Breast epithelium (tissue), 4 donors: ENCODE results near the gene LAT. TPM values are rescaled to one million over a fixed set of nuclear protein-coding genes. Genes with fewer than 3 reads are reported as not detected.

Source experiments
- DNase-seq, 2 donors: peaks; one replicate each; pipeline ENCODE4 v3.0.0-alpha.2; 2019; ENCODE audit warnings: low spot score in 2 of 2
- H3K27ac ChIP-seq, 2 donors: fragments of 200-600 bp; sonication (generic) in 1 of 2; one replicate each; pipeline ENCODE4 v1.5.1; 2016 to 2019; ENCODE audit warnings: mild to moderate bottlenecking in 1 of 2
- H3K27me3 ChIP-seq, 2 donors: fragments of 200-600 bp; sonication (generic) in 1 of 2; one replicate each; pipeline versions ENCODE4 v1.5.1 to v1.6.0; 2017 to 2019; ENCODE audit warnings: control low read depth in 1 of 2, mild to moderate bottlenecking in 1 of 2
- H3K36me3 ChIP-seq: fragments of 200-600 bp; one replicate; pipeline ENCODE4 v1.5.1; 2019
- H3K4me1 ChIP-seq, 2 donors: fragments of 200-600 bp; sonication (generic); one replicate each; pipeline ENCODE4 v1.5.1; 2016 to 2019; ENCODE audit warnings: control low read depth in 1 of 2
- H3K4me3 ChIP-seq, 3 donors: fragments of 200-600 bp; sonication (generic); 1 replicate in 2 of 3; 2 replicates in 1 of 3; pipeline ENCODE4 v1.5.1; 2016 to 2019; ENCODE audit warnings: mild to moderate bottlenecking in 3 of 3, moderate library complexity in 2 of 3
- H3K9me3 ChIP-seq, 2 donors: fragments of 200-600 bp; sonication (generic) in 1 of 2; one replicate each; pipeline ENCODE4 v1.5.1; 2016 to 2019; ENCODE audit warnings: control low read depth in 1 of 2
- CTCF ChIP-seq, 3 donors: fragments of 450-650 bp; IDR thresholded peaks; one replicate each; pipeline ENCODE4 v1.5.1; 2016 to 2017; ENCODE audit warnings: antibody characterized with exemption in 3 of 3, mild to moderate bottlenecking in 3 of 3, moderate library complexity in 3 of 3
- POLR2A ChIP-seq: fragments of 450-650 bp; IDR thresholded peaks from one replicate; pipeline ENCODE4 v1.6.1; 2016; ENCODE audit warnings: antibody characterized with exemption, mild to moderate bottlenecking, moderate library complexity
- POLR2AphosphoS5 ChIP-seq, 3 donors: sonication (generic); formaldehyde crosslinking; IDR thresholded peaks; one replicate each; pipeline ENCODE4 v1.6.1; 2017; ENCODE audit warnings: antibody characterized with exemption in 3 of 3
- intact Hi-C: fragments of 100-400 bp; cut with DNase I; formaldehyde crosslinking; loops from one replicate; pipeline ENCODE4 v1.15.1; 2023; ENCODE audit warnings: low total_unique reads
- total RNA-seq, 3 donors: library from RNA; depleted of rRNA; stranded (reverse); fragments of >200 nt; gene quantifications; one replicate each; pipeline ENCODE4 v1.1.0, GENCODE V29; 2016

Gene LAT
- total RNA-seq, 3 donors from 2014 or later = 4.0 to 8.2 (median 4.3) TPM

DNA sequence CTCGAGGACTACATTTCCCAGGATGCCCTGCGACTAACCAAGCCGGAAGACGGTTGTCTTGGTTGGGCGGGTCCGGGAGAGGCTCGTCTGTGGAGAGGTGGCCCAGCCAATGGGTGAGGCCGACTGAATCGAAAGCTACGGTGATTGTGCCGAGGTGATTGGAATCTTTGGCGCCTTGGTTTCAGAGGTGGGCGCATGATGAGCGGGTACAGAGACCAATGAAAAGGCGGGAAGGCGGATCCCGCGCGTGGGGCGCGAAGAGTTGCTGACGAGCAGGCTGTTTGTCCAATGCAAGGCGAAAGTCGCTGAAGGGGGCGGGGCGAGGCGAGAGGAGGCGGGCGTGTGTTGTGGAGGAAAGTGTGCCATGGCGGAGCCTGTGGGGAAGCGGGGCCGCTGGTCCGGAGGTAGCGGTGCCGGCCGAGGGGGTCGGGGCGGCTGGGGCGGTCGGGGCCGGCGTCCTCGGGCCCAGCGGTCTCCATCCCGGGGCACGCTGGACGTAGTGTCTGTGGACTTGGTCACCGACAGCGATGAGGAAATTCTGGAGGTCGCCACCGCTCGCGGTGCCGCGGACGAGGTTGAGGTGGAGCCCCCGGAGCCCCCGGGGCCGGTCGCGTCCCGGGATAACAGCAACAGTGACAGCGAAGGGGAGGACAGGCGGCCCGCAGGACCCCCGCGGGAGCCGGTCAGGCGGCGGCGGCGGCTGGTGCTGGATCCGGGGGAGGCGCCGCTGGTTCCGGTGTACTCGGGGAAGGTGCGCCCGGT is 34.0 kb upstream of the LAT start, which contains the start of gene NFATC2IP:
TSS of gene NFATC2IP (plus strand) at position 290 of the 762 bp plus-strand sequence. CDS start at position 365, 75 bp downstream.
- Histone ChIP-seq H3K27me3 (no peaks in the 10 kb centered on the region), H3K4me3 (peak within 1 kb of the TSS; percentile 89 to 96 (median 90)), H3K4me1 (peaks cover 0 to 9% of the 10 kb centered on the region in 2 donors), H3K27ac (peak within 1 kb of the TSS; percentile 78 to 91), H3K9me3 (no peaks in the 10 kb centered on the region), H3K36me3 (no peaks in the 10 kb centered on the region)
- DNase-seq = peak; percentile 100
- intact Hi-C loops = no loop called here
- TF ChIP-seq CTCF (IDR thresholded peaks at IDR 0.05) = no peak
- peak; percentile 50 to 85 (median 74) for TF ChIP-seq POLR2AphosphoS5 (IDR thresholded peaks at IDR 0.05)
- peak; percentile 19 for TF ChIP-seq POLR2A

- no peaks in the 10 kb centered on the region for H3K9me3 ChIP-seq
- peak overlapping the region; percentile 74 to 90 for H3K27ac ChIP-seq
- no peaks in the 10 kb centered on the region for H3K27me3 ChIP-seq
- no peak for DNase-seq
- no peaks in the 10 kb centered on the region for H3K36me3 ChIP-seq
- H3K4me1 ChIP-seq = peaks cover 0 to 9% of the 10 kb centered on the region in 2 donors
- H3K4me3 ChIP-seq = peak overlapping the region; percentile 89 to 96 (median 90)
- TF ChIP-seq POLR2AphosphoS5 (IDR thresholded peaks at IDR 0.05) = no peak
- no peak for TF ChIP-seq POLR2A
- no peak for TF ChIP-seq CTCF (IDR thresholded peaks at IDR 0.05)
- intact Hi-C loops = no loop called here
These were observed 33.4 kb upstream of the LAT start for GRCh38 chr16:28951410-28951943.

GRCh38 chr16:28958216-28958615 is 26.6 kb upstream of the LAT start:
- Histone ChIP-seq H3K27me3 (no peaks in the 10 kb centered on the region), H3K36me3 (no peaks in the 10 kb centered on the region), H3K4me1 (no peaks in the 10 kb centered on the region), H3K9me3 (no peaks in the 10 kb centered on the region), H3K4me3 (no peak overlapping the region), H3K27ac (no peak overlapping the region)
- DNase-seq = no peak
- intact Hi-C loops = no loop called here
- TF ChIP-seq POLR2AphosphoS5 (IDR thresholded peaks at IDR 0.05) (no peak), CTCF (IDR thresholded peaks at IDR 0.05) (no peak), POLR2A (no peak)

DNA sequence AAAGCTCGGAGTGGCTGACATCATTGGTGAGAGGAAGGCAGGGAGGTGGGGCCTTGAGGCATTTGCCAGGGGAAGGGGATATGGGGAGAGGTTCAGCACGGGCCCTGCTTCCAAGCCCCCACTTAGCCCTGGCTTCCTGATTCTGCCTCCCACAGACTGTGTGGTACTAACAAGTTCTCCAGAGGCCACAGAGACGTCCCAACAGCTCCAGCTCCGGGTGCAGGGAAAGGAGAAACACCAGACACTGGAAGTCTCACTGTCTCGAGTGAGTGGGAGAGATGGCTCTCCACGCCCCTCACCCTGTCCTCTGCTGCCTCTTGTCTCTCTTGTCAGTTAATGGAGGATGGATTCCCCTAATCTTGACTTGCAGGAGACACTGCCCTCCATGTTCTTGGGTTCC is 26.0 kb upstream of the LAT start:
- intact Hi-C loops = no loop called here
- no peaks in the 10 kb centered on the region for H3K4me1 ChIP-seq
- H3K27ac ChIP-seq = no peak overlapping the region
- H3K9me3 ChIP-seq = no peaks in the 10 kb centered on the region
- no peak overlapping the region for H3K4me3 ChIP-seq
- TF ChIP-seq POLR2AphosphoS5 (IDR thresholded peaks at IDR 0.05) (no peak), CTCF (IDR thresholded peaks at IDR 0.05) (no peak)
- H3K36me3 ChIP-seq = no peaks in the 10 kb centered on the region
- no peak for DNase-seq
- H3K27me3 ChIP-seq = no peaks in the 10 kb centered on the region

GRCh38 chr16:28964072-28964471 is 20.8 kb upstream of the LAT start:
- Histone ChIP-seq H3K9me3 (no peaks in the 10 kb centered on the region), H3K36me3 (no peaks in the 10 kb centered on the region), H3K27ac (no peak overlapping the region), H3K4me1 (no peaks in the 10 kb centered on the region), H3K4me3 (no peak overlapping the region), H3K27me3 (no peaks in the 10 kb centered on the region)
- no peak for DNase-seq
- TF ChIP-seq CTCF (IDR thresholded peaks at IDR 0.05) (no peak), POLR2AphosphoS5 (IDR thresholded peaks at IDR 0.05) (no peak), POLR2A (no peak)
- intact Hi-C loops = no loop called here
